HepG2 (cell line): ENCODE data around the gene ADCYAP1R1.

Source experiments
- ATF6 ChIP-seq: sonication (generic); formaldehyde crosslinking; conservative IDR thresholded peaks from 2 replicates; pipeline ENCODE4 v1.4.0; 2020; ENCODE audit warnings: missing genetic modification reagents
- THAP11 ChIP-seq: IDR thresholded peaks from 2 replicates; pipeline ENCODE4 v1.6.1; 2016; ENCODE audit warnings: missing biosample characterization, missing genetic modification reagents

GRCh38 chr7:31017721-31018120 lies 34.4 kb upstream of the ADCYAP1R1 start:
- no peak for TF ChIP-seq ATF6 (CRISPR knock-in tag)
- no peak for TF ChIP-seq THAP11
